Stomach (tissue), 9 donors: Measurements from ENCODE around the gene CLEC11A. TPM values are rescaled to one million over a fixed set of nuclear protein-coding genes. Genes with fewer than 3 reads are reported as not detected.

Experiments
- DNase-seq, 2 donors: peaks; one replicate each; pipeline versions ENCODE4 v3.0.0 to v3.0.0-alpha.2; 2013 to 2019
- H3K27ac ChIP-seq, 5 donors: fragments of 200-600 bp in 4 of 5; sonication (generic) in 4 of 5; one replicate each; pipeline ENCODE4 v1.5.1; 2013 to 2019; ENCODE audit warnings: mild to moderate bottlenecking in 1 of 5, moderate library complexity in 1 of 5
- H3K27me3 ChIP-seq, 3 donors: fragments of 200-600 bp; sonication (generic); one replicate each; pipeline ENCODE4 v1.5.1; 2017 to 2019; ENCODE audit warnings: mixed run types in 1 of 3
- H3K36me3 ChIP-seq, 4 donors: fragments of 200-600 bp; sonication (generic); 1 replicate in 3 of 4; 2 replicates in 1 of 4; pipeline ENCODE4 v1.5.1; 2016 to 2019
- H3K4me1 ChIP-seq, 4 donors: fragments of 200-600 bp; sonication (generic); one replicate each; pipeline ENCODE4 v1.5.1; 2016 to 2019
- H3K4me3 ChIP-seq, 4 donors: fragments of 200-600 bp; sonication (generic) in 3 of 4; one replicate each; pipeline ENCODE4 v1.5.1; 2016 to 2019; ENCODE audit warnings: mild to moderate bottlenecking in 1 of 4
- H3K9me3 ChIP-seq, 4 donors: fragments of 200-600 bp; sonication (generic); one replicate each; pipeline ENCODE4 v1.5.1; 2016 to 2019
- CTCF ChIP-seq, 7 experiments: fragments of 450-650 bp in 4 of 7; fragments of 200-600 bp in 3 of 7; sonication (generic) in 3 of 7; IDR thresholded peaks; one replicate each; pipeline ENCODE4 v1.5.1; 2016 to 2019; ENCODE audit warnings: antibody characterized with exemption in 7 of 7, control low read depth in 2 of 7, mild to moderate bottlenecking in 1 of 7
- EP300 ChIP-seq: sonication (generic); formaldehyde crosslinking; IDR thresholded peaks from one replicate; pipeline ENCODE4 v1.6.1; 2017; ENCODE audit warnings: antibody characterized with exemption
- POLR2A ChIP-seq, 4 donors: fragments of 450-650 bp; IDR thresholded peaks; one replicate each; pipeline ENCODE4 v1.6.1; 2016; ENCODE audit warnings: antibody characterized with exemption in 4 of 4, control low read depth in 2 of 4, mild to moderate bottlenecking in 1 of 4, moderate library complexity in 1 of 4
- POLR2AphosphoS5 ChIP-seq, 3 donors: sonication (generic); formaldehyde crosslinking; IDR thresholded peaks; one replicate each; pipeline ENCODE4 v1.6.1; 2016; ENCODE audit warnings: antibody characterized with exemption in 3 of 3
- WGBS, 5 donors: extraction: QIAGEN DNeasy Blood & Tissue Kit in 3 of 5; methylation state at CpG; one replicate each; pipeline versions ENCODE4 v1.1.5 to v1.1.7; 2013 to 2018; 5-methylcytosine and 5-hydroxymethylcytosine counted together
- intact Hi-C: fragments of 100-400 bp; cut with DNase I; formaldehyde crosslinking; loops from one replicate; pipeline ENCODE4 v1.15.1; 2023; ENCODE audit warnings: low total_unique reads
- polyA plus RNA-seq, 3 donors: library from polyadenylated mRNA; stranded (reverse); fragments of 200-250 nt; gene quantifications; one replicate each; pipeline ENCODE4 v1.2.3, GENCODE V29; 2013
- total RNA-seq, 5 donors: library from RNA; depleted of rRNA; stranded (reverse); fragments of >200 nt; gene quantifications; one replicate each; pipeline versions ENCODE4 v1.1.0 to v1.2.3, GENCODE V29; 2014 to 2016
- donor health status: healthy with polysubstance abuse.
- donor health status: Bipolar disorder and iron deficiency.
- donor health status: healthy.

Gene CLEC11A
- total and polyA plus RNA-seq, 8 donors = 0.89 to 33.9 (median 7.0) TPM; not detected in 1

- Histone ChIP-seq H3K36me3 (no peaks in the 10 kb centered on the region), H3K27me3 (peaks cover 0 to 87% (median 26%) of the 10 kb centered on the region in 3 donors), H3K4me1 (no peaks in the 10 kb centered on the region), H3K4me3 (no peak overlapping the region), H3K27ac (no peak overlapping the region), H3K9me3 (no peaks in the 10 kb centered on the region)
- no peak for DNase-seq
- intact Hi-C loops = no loop called here
- WGBS, 5 donors = 67 to 83% (median 76%) methylated on average over 8 to 9 of the region's 9 CpGs
- no peak for TF ChIP-seq CTCF (IDR thresholded peaks at IDR 0.05)
- no peak for TF ChIP-seq EP300
- no peak for TF ChIP-seq POLR2A (IDR thresholded peaks at IDR 0.05)
- TF ChIP-seq POLR2AphosphoS5 (IDR thresholded peaks at IDR 0.05) = no peak
These were observed 11.4 kb upstream of the CLEC11A start for GRCh38 chr19:50711805-50712204.

- Histone ChIP-seq H3K27me3 (peaks cover 0 to 98% (median 36%) of the 10 kb centered on the region in 3 donors), H3K4me3 (no peak overlapping the region), H3K9me3 (no peaks in the 10 kb centered on the region), H3K36me3 (no peaks in the 10 kb centered on the region), H3K27ac (no peak overlapping the region), H3K4me1 (peaks cover 0 to 2% (median under 1%) of the 10 kb centered on the region in 4 donors)
- WGBS, 5 donors = 51 to 80% (median 67%) methylated on average over 6 of the region's 6 CpGs
- intact Hi-C loops = no loop called here
- no peak for TF ChIP-seq CTCF (IDR thresholded peaks at IDR 0.05)
- TF ChIP-seq POLR2A (IDR thresholded peaks at IDR 0.05) = no peak
- no peak for TF ChIP-seq POLR2AphosphoS5 (IDR thresholded peaks at IDR 0.05)
- TF ChIP-seq EP300 = no peak
- no peak for DNase-seq
These were observed 10.3 kb upstream of the CLEC11A start for GRCh38 chr19:50712833-50713232.

GRCh38 chr19:50713556-50714236 lies 9.5 kb upstream of the CLEC11A start:
- Histone ChIP-seq H3K27ac (no peak overlapping the region), H3K4me1 (peaks cover 6 to 10% (median 9%) of the 10 kb centered on the region in 4 donors), H3K9me3 (no peaks in the 10 kb centered on the region), H3K36me3 (no peaks in the 10 kb centered on the region), H3K4me3 (no peak overlapping the region), H3K27me3 (peaks cover 5 to 100% (median 44%) of the 10 kb centered on the region in 3 donors)
- WGBS, 5 donors = 74 to 90% (median 84%) methylated on average over 21 to 22 of the region's 22 CpGs
- TF ChIP-seq POLR2AphosphoS5 (IDR thresholded peaks at IDR 0.05) (no peak), CTCF (IDR thresholded peaks at IDR 0.05) (no peak), POLR2A (IDR thresholded peaks at IDR 0.05) (no peak), EP300 (no peak)
- DNase-seq = no peak
- intact Hi-C loops = no loop called here

- H3K27me3 ChIP-seq = peaks cover 10 to 100% (median 61%) of the 10 kb centered on the region in 3 donors
- WGBS, 5 donors = 76 to 87% (median 83%) methylated on average over 24 to 39 of the region's 39 CpGs
- H3K4me3 ChIP-seq = no peak overlapping the region
- no peak for DNase-seq
- H3K9me3 ChIP-seq = no peaks in the 10 kb centered on the region
- intact Hi-C loops = no loop called here
- H3K27ac ChIP-seq = no peak overlapping the region
- peaks cover 16 to 22% (median 18%) of the 10 kb centered on the region in 4 donors for H3K4me1 ChIP-seq
- no peaks in the 10 kb centered on the region for H3K36me3 ChIP-seq
- no peak for TF ChIP-seq POLR2AphosphoS5 (IDR thresholded peaks at IDR 0.05)
- TF ChIP-seq POLR2A (IDR thresholded peaks at IDR 0.05) = no peak
- no peak for TF ChIP-seq CTCF (IDR thresholded peaks at IDR 0.05)
- no peak for TF ChIP-seq EP300
These were observed 6.8 kb upstream of the CLEC11A start for GRCh38 chr19:50716178-50717025.
